Measurements from ENCODE around the gene CCNO.
A peak's percentile ranks its signal among the peaks of the same experiment; 100 is the strongest.

CCNO gene

DNA sequence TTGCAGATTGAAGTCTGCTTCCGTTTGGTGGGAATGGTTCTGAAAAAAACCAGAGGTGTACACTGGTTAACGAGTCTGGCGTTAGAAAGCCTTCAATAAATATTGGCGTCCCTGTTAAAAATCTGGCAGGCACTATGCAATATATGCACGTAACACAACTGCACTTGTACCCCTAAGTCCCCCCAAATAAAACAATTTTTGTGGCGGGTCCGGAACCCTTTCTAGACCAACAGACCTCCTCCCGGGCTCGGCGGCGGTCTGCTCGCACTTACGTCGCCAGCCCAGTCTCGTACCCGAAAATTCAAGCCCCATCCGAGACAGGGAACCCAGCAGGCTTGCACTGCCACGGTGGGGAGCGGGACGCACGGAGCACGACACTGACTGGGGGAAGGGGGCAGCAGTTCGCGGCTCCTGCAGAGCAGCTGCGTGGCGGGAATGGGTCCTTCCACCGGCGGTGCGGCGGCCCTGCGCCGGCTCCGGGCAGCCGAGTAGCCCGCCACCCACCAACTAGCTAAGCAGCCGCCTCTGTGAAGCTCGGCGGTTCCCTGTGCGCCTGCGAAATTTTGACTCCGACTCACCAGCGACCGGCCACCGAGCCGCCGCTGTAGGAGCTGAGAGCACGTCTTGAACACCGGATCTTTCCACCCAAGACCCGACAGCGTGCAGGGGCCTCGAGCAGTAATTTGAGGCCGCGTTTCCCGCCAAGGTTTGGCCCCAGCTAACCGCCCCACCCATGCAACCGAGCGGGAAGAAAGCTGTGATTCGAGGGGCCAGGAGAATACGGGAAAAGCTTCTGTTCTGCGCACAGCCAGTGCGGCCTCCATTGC is 10.2 kb downstream of the CCNO start:
- DNase-seq (ENCODE audit: low spot score) = peak; percentile 64

DNA sequence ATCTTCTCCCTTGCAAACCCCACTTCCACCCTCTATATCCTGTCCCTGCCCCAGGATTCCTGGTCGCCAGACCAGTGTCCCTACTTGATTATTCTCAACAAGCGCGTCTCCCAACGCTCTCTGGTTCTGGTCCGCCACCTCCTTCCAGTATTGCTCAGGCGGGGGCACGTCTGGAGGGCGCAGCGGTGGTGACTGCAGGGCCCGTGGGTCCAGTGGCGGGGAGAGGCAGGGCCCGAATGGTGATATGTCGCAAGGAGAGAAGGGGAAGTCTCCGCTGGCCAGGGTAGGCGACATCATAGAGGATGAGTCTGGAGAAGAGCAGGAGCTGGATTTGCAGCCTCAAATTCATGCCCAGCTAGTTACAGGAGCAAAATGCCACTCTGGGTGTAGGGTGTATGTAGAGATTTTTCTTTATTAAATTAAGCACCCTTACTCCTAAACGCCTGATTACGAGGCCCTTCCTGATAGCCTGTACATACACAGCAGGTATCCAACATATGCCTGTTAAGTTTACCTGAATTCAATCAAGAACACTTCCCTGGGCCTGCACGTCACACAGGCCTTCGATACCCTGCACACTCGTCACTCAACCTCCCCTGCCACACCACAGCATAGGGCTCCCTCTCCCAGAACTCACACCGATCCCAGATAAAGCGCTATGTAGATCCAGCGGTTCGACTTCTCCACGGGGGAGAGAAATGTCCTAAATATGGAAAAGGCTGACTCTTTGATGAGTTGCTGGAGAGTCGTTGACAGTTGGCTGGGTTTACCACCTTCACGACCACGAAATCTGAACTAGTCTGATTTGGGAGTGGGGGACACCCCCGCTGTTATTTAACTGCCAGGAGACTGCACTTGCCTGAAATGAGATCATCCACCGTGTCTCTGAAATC is 11.1 kb downstream of the CCNO start:
- DNase-seq (ENCODE audit: low spot score) = no peak

DNA sequence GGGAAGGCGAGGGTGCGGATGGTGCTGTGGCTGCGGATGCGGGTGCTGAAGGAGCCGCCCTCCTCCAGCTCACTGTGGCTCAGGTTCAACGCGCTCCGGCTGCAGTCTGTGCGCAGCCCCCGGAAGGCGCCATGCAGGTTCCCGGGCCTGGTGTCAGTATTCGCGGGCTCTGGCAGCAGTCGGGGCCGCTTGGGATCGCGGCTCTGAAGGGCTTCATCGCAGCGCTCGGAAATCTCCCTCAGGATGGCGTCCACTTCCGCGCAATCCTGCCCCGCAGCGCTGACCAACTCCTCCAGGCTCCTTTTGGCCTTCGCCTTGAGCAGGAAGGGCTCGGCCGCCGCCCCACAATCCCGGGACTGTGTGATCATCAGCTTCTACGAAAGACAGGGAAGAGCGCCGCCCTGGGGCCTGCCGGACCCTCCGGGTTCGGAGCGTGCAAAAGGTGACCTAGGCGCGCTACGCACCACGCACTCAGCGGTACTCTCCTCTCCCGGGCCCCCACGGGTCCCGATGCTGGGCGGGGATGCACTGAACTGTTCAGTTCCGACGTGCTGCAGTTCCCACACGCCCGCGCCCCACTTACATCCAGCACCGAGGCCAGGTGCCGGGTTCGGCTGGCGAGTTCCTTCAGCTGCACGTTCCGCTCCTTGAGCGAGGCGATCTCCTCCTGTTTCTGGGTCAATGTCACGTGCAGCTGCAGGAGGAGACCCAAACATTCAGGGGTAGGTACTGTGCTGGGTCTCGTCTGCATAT is 12.8 kb downstream of the CCNO start:
- DNase-seq (ENCODE audit: low spot score) = peak; percentile 74

DNA sequence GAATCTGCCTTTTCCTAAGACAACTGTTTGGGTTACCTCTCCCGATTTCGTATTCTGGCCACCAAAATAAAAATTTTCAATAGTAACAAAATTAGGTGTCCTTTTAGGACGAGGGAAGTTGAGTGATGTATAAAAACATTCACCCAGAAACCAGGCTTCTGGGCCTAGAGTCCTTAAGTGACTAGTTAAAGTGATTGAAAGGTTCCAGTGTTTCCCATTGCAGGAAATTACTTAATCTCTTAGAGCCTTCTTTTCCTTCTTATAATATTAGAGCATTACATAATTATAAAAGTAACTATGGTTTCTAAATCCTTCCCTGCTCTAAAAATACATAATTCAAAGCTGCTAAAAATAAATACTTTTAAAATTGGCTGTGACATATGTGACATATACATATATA is 13.6 kb downstream of the CCNO start:
- no peak for DNase-seq (ENCODE audit: low spot score)

DNA sequence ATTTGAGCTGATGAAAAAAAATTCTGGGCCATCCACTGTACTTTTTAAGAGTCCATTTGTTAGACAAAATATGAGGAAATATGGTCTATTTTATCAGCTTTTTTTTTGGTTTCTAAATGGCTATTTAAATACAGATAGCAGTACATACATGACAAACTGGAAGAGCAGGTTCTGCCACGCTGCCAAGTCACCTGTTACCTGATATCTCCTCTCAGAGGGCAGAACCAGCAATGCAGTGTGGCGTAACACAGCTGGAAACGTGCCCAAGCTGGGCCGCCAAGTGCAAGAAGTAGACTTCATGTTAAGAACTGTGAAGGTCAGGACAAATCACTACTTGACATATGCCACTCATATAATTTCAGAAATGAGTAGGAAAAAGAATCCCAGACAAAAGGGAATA is 14.4 kb downstream of the CCNO start:
- DNase-seq (ENCODE audit: low spot score) = no peak

DNA sequence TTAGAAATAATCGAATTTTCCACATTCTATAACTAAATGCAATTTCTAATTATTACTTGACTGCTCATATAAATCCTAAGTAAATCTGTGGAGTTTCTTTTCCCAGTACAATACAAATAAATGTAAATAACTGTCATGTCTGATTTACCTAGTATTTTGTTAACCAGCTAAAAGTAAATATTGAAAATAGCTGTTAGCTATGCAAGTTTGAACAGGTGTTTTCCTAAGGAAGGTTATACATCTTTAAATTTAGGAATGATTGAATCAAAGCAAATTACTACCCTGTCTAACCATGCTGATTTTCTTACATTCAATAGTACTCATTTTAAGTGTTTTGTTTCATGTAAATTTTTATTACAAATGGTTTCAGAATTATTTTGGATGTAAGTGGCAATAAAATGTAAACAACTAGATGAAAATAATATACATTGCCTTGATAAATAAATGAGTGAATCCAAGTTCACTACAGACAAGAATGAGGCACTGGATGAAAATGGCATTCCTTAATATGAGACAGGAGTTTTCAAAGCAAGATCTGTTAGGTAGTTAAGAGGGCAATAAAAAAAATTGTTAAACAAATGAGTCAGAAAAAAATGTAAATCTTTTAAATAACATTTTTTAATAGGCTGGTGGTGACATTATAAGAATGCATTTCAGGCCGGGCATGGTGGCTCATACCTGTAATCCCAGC is 22.1 kb downstream of the CCNO start:
- no peak for DNase-seq (ENCODE audit: low spot score)

DNA sequence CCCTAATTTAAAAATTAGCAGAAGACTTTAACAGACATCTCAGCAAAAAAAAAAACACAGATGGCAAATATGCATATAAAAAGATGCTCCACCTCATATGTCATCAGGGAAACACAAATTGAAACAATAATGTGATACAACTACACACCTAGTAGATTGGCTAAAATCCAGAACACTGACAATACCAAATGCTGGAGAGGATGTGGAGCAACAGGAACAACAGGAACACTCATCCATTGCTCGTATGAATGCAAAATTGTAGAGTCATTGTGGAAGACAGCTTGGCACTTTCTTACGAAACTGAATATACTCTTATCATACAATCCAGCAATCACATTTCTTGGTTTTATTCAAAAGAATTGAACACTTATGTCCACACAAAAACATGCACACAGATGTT is 28.4 kb downstream of the CCNO start:
- DNase-seq (ENCODE audit: low spot score) = no peak

DNA sequence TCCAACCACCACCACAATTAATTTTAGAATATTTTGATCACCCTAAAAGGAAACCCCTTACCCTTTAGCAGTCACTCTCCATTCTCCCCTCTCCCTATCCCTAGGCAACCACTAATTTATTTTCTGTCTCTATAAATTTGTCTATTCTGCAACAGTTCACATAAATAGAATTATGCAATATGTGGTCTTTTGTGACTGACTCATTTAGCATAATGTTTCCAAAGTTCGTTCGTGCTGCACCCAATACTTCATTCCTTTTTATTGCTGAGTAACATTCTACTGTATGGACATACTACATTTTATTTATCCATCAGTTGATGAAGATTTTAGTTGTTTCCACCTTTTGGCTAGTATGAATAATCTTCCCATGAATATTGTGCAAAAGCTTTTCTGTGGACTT is 42.2 kb downstream of the CCNO start:
- DNase-seq (ENCODE audit: low spot score) = no peak

DNA sequence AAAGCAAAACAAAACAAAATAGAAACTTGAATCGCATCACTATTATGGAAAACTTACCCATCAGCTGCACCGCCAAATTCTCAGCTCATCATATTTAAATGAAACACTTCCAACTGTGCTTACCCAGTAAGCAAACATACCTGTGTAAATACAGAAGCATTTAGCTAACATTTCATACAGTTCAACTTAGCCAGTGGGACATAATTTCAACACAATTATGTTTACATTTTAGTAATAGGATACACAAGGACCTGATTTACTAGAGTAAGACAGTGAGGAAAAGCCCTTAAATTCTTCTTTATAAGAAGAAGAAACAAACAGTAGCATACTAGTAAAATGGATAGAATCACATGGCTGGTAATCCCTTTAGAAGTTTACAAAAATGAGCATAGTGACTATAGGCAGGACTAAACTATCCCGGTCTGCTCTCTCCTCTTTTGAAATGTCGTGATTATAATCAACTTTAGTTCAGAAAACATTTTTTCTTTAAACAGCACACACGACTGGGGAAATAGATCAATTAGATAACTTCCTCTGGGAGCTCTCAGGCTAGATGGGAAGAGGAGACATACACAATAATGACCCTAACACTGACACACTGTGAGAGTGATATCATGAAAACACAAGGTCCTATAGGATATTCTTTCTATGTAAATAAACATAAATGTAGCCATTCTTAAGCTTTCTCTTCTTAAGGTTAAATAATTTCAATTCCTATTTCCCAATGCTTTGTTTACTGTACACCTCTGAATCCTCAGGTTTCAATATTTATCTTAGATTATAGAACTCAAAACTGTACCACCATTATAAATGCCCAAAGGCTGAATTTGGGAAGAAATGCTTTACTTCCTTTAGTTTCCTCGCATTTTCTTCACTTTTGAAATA is 44.5 kb downstream of the CCNO start:
- no peak for DNase-seq (ENCODE audit: low spot score)

DNA sequence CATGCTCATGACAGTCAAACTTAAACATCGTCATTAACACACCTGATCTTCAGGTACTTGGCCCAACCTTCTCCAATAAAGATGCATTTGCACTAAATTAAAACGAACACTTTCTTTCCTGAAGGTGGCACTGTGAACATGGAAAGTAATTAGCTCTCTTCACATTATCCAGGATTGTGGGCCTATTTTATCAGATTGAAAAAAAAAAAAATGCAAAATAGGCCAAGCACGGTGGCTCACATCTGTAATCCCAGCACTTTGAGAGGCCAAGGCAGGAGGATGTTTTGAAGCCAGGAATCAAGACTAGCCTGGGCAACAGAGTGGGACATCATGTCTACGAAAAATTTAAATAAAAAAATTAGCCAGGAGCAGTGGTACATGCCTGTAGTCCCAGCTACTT is 46.0 kb downstream of the CCNO start:
- no peak for DNase-seq (ENCODE audit: low spot score)

All from ecto neural progenitor cell (in vitro differentiated cells).